HEK293 (cell line): ENCODE results near the gene CPO.

Experiments
- CTCF ChIA-PET: fragments of 350-600 bp; formaldehyde crosslinking; extraction: SDS; loops from one replicate; lab custom pipeline; 2021; ENCODE audit warnings: antibody characterized with exemption; lab: Yijun Ruan, JAX
- POLR2A ChIA-PET: fragments of 300-600 bp; formaldehyde crosslinking; extraction: SDS; loops from one replicate; lab custom pipeline; 2020; ENCODE audit warnings: antibody characterized with exemption, inconsistent platforms; lab: Yijun Ruan, JAX
- H3K27ac ChIP-seq: fragments of 200-500 bp; sonication (Bioruptor generic); 2 replicates; pipeline ENCODE4 v1.5.1; 2014; ENCODE audit warnings: low read depth, low read length, control low read depth, inconsistent platforms; ENCODE audit errors: extremely low read depth
- H3K36me3 ChIP-seq, 2 experiments: fragments of 200-500 bp in 1 of 2; sonication (Bioruptor generic) in 1 of 2; 1 replicate in 1 of 2; 2 replicates in 1 of 2; pipeline ENCODE4 v1.5.1; 2014 to 2017; ENCODE audit warnings: inconsistent platforms in 2 of 2, low read length in 2 of 2; ENCODE audit not compliant: control insufficient read depth in 2 of 2, insufficient read depth in 1 of 2
- H3K4me1 ChIP-seq: fragments of 200-500 bp; sonication (Bioruptor generic); 2 replicates; pipeline ENCODE4 v1.5.1; 2014; ENCODE audit warnings: mild to moderate bottlenecking, low read length, inconsistent platforms; ENCODE audit not compliant: control insufficient read depth, insufficient read depth
- H3K4me3 ChIP-seq: 2 replicates; pipeline ENCODE4 v1.5.1; 2011; ENCODE audit warnings: low read depth, mild to moderate bottlenecking, control low read depth, low read length, moderate library complexity
- H3K9me3 ChIP-seq: fragments of 200-500 bp; sonication (Bioruptor generic); 2 replicates; pipeline ENCODE4 v1.5.1; 2014; ENCODE audit warnings: low read depth, low read length, inconsistent platforms; ENCODE audit not compliant: control insufficient read depth, insufficient read depth
- ATF2 ChIP-seq: fragments of 450-650 bp; formaldehyde crosslinking; IDR thresholded peaks from 2 replicates; pipeline ENCODE4 v1.5.1; 2016; ENCODE audit warnings: missing biosample characterization, missing genetic modification characterization, low read depth
- GLI4 ChIP-seq: fragments of 450-650 bp; formaldehyde crosslinking; IDR thresholded peaks from 2 replicates; pipeline ENCODE4 v1.5.1; 2016; ENCODE audit warnings: missing biosample characterization, missing genetic modification characterization
- HOXD13 ChIP-seq: sonication (generic); formaldehyde crosslinking; IDR thresholded peaks from 2 replicates; pipeline ENCODE4 v1.8.0; 2022; ENCODE audit warnings: missing genetic modification reagents, borderline replicate concordance
- KLF17 ChIP-seq: fragments of 450-650 bp; formaldehyde crosslinking; IDR thresholded peaks from 2 replicates; pipeline ENCODE4 v1.5.1; 2016; ENCODE audit warnings: missing biosample characterization, missing genetic modification characterization
- PRDM1 ChIP-seq: fragments of 450-650 bp; formaldehyde crosslinking; IDR thresholded peaks from 2 replicates; pipeline ENCODE4; 2016; ENCODE audit warnings: missing biosample characterization, missing genetic modification characterization
- PRDM4 ChIP-seq: fragments of 450-650 bp; formaldehyde crosslinking; IDR thresholded peaks from 2 replicates; pipeline ENCODE4 v1.5.1; 2017; ENCODE audit warnings: missing biosample characterization, missing genetic modification characterization
- TRIM28 ChIP-seq: IDR thresholded peaks from 2 replicates; pipeline ENCODE4 v1.6.1; 2011; ENCODE audit warnings: low read length, control low read depth, borderline replicate concordance
- ZBTB17 ChIP-seq: fragments of 450-650 bp; formaldehyde crosslinking; IDR thresholded peaks from 2 replicates; pipeline ENCODE4 v1.5.1; 2016; ENCODE audit warnings: missing biosample characterization, missing genetic modification characterization
- ZBTB21 ChIP-seq: fragments of 450-650 bp; formaldehyde crosslinking; IDR thresholded peaks from 2 replicates; pipeline ENCODE4 v1.5.1; 2017; ENCODE audit warnings: missing biosample characterization, missing genetic modification characterization
- ZBTB8A ChIP-seq: fragments of 450-650 bp; formaldehyde crosslinking; IDR thresholded peaks from 2 replicates; pipeline ENCODE4 v1.5.1; 2016; ENCODE audit warnings: missing biosample characterization, missing genetic modification characterization
- ZEB2 ChIP-seq: fragments of 450-650 bp; formaldehyde crosslinking; IDR thresholded peaks from 2 replicates; pipeline ENCODE4 v1.5.1; 2016; ENCODE audit warnings: missing biosample characterization, missing genetic modification characterization
- ZFP3 ChIP-seq: fragments of 450-650 bp; formaldehyde crosslinking; IDR thresholded peaks from 2 replicates; pipeline ENCODE4 v1.5.1; 2016; ENCODE audit warnings: low read depth, missing biosample characterization, missing genetic modification characterization
- ZNF112 ChIP-seq: fragments of 450-650 bp; formaldehyde crosslinking; IDR thresholded peaks from 2 replicates; pipeline ENCODE4 v1.5.0; 2017; ENCODE audit warnings: missing biosample characterization, missing genetic modification characterization
- ZNF148 ChIP-seq: fragments of 450-650 bp; formaldehyde crosslinking; IDR thresholded peaks from 2 replicates; pipeline ENCODE4 v1.5.0; 2017; ENCODE audit warnings: missing biosample characterization, missing genetic modification characterization, borderline replicate concordance
- ZNF184 ChIP-seq: fragments of 450-650 bp; IDR thresholded peaks from 2 replicates; pipeline ENCODE4 v1.5.1; 2018; ENCODE audit warnings: missing biosample characterization, mild to moderate bottlenecking, missing genetic modification characterization
- ZNF211 ChIP-seq: fragments of 450-650 bp; formaldehyde crosslinking; IDR thresholded peaks from 2 replicates; pipeline ENCODE4 v1.5.1; 2016; ENCODE audit warnings: low read depth, missing biosample characterization, missing genetic modification characterization
- ZNF529 ChIP-seq: fragments of 450-650 bp; formaldehyde crosslinking; IDR thresholded peaks from 2 replicates; pipeline ENCODE4 v1.5.1; 2017; ENCODE audit warnings: missing genetic modification characterization, missing biosample characterization; ENCODE audit not compliant: insufficient replicate concordance
- ZNF654 ChIP-seq: fragments of 450-650 bp; formaldehyde crosslinking; IDR thresholded peaks from 2 replicates; pipeline ENCODE4 v1.5.1; 2016; ENCODE audit warnings: low read depth, missing biosample characterization, missing genetic modification characterization
- ZNF843 ChIP-seq: fragments of 450-650 bp; formaldehyde crosslinking; IDR thresholded peaks from 2 replicates; pipeline ENCODE4 v1.5.1; 2016; ENCODE audit warnings: missing biosample characterization, missing genetic modification characterization
- ZSCAN23 ChIP-seq: fragments of 450-650 bp; formaldehyde crosslinking; IDR thresholded peaks from 2 replicates; pipeline ENCODE4 v1.5.1; 2016; ENCODE audit warnings: missing biosample characterization, missing genetic modification characterization

Gene CPO

GRCh38 chr2:206936843-206937230, 2.5 kb upstream of the CPO start:
- H3K27ac ChIP-seq, result no peak overlapping the region
- ChIA-PET POLR2A (no interaction called here), CTCF (no interaction called here)
- TF ChIP-seq TRIM28, result no peak
- no peak for TF ChIP-seq ZBTB21 (tag by site-specific recombination)
- no peak for TF ChIP-seq ZNF843
- no peak for TF ChIP-seq PRDM4 (tag by site-specific recombination)
- TF ChIP-seq ZBTB8A (tag by site-specific recombination), result no peak
- TF ChIP-seq, all 188 proteins: peak for 0
- Histone ChIP-seq H3K4me1 (no peaks in the 10 kb centered on the region), H3K36me3 (no peaks in the 10 kb centered on the region), H3K4me3 (no peak overlapping the region), H3K9me3 (no peaks in the 10 kb centered on the region)

- ChIA-PET CTCF (no interaction called here), POLR2A (no interaction called here)
- H3K4me3 ChIP-seq, result no peak overlapping the region
- H3K4me1 ChIP-seq, result no peaks in the 10 kb centered on the region
- H3K36me3 ChIP-seq, result no peaks in the 10 kb centered on the region
- no peak for TF ChIP-seq ZBTB17 (tag by site-specific recombination)
- H3K27ac ChIP-seq, result no peak overlapping the region
- no peaks in the 10 kb centered on the region for H3K9me3 ChIP-seq
Observed at GRCh38 chr2:206937555-206937954, 1.8 kb upstream of the CPO start.

GRCh38 chr2:206940546-206940945, 1.2 kb downstream of the CPO start:
- no peak overlapping the region for H3K4me3 ChIP-seq
- no peaks in the 10 kb centered on the region for H3K36me3 ChIP-seq
- ChIA-PET POLR2A (no interaction called here), CTCF (interaction anchor here (0.6 kb wide), 1 partner anchor 753 kb away, joined by 3 read pairs; no protein-coding TSS in a partner anchor)
- no peak for TF ChIP-seq PRDM1 (tag by site-specific recombination)
- no peak for TF ChIP-seq ZNF184
- no peak for TF ChIP-seq ZSCAN23 (tag by site-specific recombination)
- TF ChIP-seq ZFP3 (tag by site-specific recombination), result no peak
- no peak for TF ChIP-seq ZNF112 (tag by site-specific recombination)
- H3K4me1 ChIP-seq, result no peaks in the 10 kb centered on the region
- no peaks in the 10 kb centered on the region for H3K9me3 ChIP-seq
- H3K27ac ChIP-seq, result no peak overlapping the region

- H3K27ac ChIP-seq, result no peak overlapping the region
- no peak for TF ChIP-seq ZNF211 (tag by site-specific recombination)
- TF ChIP-seq KLF17 (tag by site-specific recombination), result no peak
- no peak for TF ChIP-seq GLI4 (tag by site-specific recombination)
- no peak for TF ChIP-seq ZNF148
- TF ChIP-seq ZEB2, result no peak
- TF ChIP-seq ZNF529 (tag by site-specific recombination), result no peak
- no peak for TF ChIP-seq ATF2 (tag by site-specific recombination)
- TF ChIP-seq HOXD13 (CRISPR knock-in tag), result no peak
- TF ChIP-seq ZNF654 (tag by site-specific recombination), result no peak
- no peaks in the 10 kb centered on the region for H3K4me1 ChIP-seq
- no peaks in the 10 kb centered on the region for H3K36me3 ChIP-seq
- ChIA-PET CTCF (no interaction called here), POLR2A (no interaction called here)
- H3K4me3 ChIP-seq, result no peak overlapping the region
- no peaks in the 10 kb centered on the region; the same call in 1 of the 2 replicates for H3K9me3 ChIP-seq
Observed at GRCh38 chr2:206942592-206943478, 3.5 kb downstream of the CPO start.
